Neutrophil (primary cell): Measurements from ENCODE around the gene CHD3.

Experiments
- H3K27ac ChIP-seq: fragments of 200-600 bp; sonication (generic); 2 replicates; pipeline ENCODE4 v1.5.1; 2016; ENCODE audit warnings: mild to moderate bottlenecking, moderate library complexity
- H3K27me3 ChIP-seq: fragments of 200-600 bp; sonication (generic); 2 replicates; pipeline ENCODE4 v1.6.0; 2016; ENCODE audit warnings: mild to moderate bottlenecking
- H3K36me3 ChIP-seq: fragments of 200-600 bp; sonication (generic); 2 replicates; pipeline ENCODE4 v1.5.1; 2017
- H3K4me1 ChIP-seq, 2 experiments: fragments of 200-600 bp in 1 of 2; sonication (generic) in 1 of 2; 1 replicate in 1 of 2; 2 replicates in 1 of 2; pipeline versions ENCODE4 v1.5.1 to v1.6.1; 2013 to 2016; ENCODE audit warnings: low read depth in 1 of 2, low read length in 1 of 2, mild to moderate bottlenecking in 1 of 2, moderate library complexity in 1 of 2; ENCODE audit not compliant: control insufficient read depth in 1 of 2, insufficient read depth in 1 of 2
- H3K4me3 ChIP-seq, 2 experiments: fragments of 200-600 bp in 1 of 2; sonication (generic) in 1 of 2; 1 replicate in 1 of 2; 2 replicates in 1 of 2; pipeline ENCODE4 v1.5.1; 2013 to 2016; ENCODE audit warnings: low read depth in 1 of 2, low read length in 1 of 2, mild to moderate bottlenecking in 1 of 2, moderate library complexity in 1 of 2
- H3K9me3 ChIP-seq: fragments of 200-600 bp; sonication (generic); 2 replicates; pipeline ENCODE4 v1.5.1; 2016
- CTCF ChIP-seq: fragments of 200-600 bp; sonication (generic); IDR thresholded peaks from 2 replicates; pipeline ENCODE4 v1.5.1; 2016; ENCODE audit warnings: antibody characterized with exemption

The CHD3 gene

GRCh38 chr17:7855660-7856010, 33.0 kb upstream of the CHD3 start:
- H3K27ac ChIP-seq = peak overlapping the region; percentile 98
- H3K27me3 ChIP-seq = no peaks in the 10 kb centered on the region
- peak overlapping the region; percentile 78 to 94 for H3K4me3 ChIP-seq
- peaks cover 60% of the 10 kb centered on the region for H3K36me3 ChIP-seq
- peaks cover 64 to 72% of the 10 kb centered on the region in 2 experiments for H3K4me1 ChIP-seq
- peaks cover 11% of the 10 kb centered on the region for H3K9me3 ChIP-seq
- TF ChIP-seq CTCF = no peak

GRCh38 chr17:7856011-7856810, 32.4 kb upstream of the CHD3 start:
- H3K9me3 ChIP-seq = peaks cover 6% of the 10 kb centered on the region
- H3K27ac ChIP-seq = peak overlapping the region; percentile 98
- peaks cover 54% of the 10 kb centered on the region for H3K36me3 ChIP-seq
- H3K4me1 ChIP-seq = peaks cover 58 to 66% of the 10 kb centered on the region in 2 experiments
- no peak for TF ChIP-seq CTCF
- peak overlapping the region; percentile 78 to 94 for H3K4me3 ChIP-seq
- H3K27me3 ChIP-seq = no peaks in the 10 kb centered on the region

- Histone ChIP-seq H3K36me3 (peaks cover 46% of the 10 kb centered on the region), H3K4me1 (peaks cover 49 to 58% of the 10 kb centered on the region in 2 experiments), H3K4me3 (peak within 1 kb of the TSS; percentile 78 to 94), H3K9me3 (peaks cover 6% of the 10 kb centered on the region), H3K27ac (peak within 1 kb of the TSS; percentile 98), H3K27me3 (no peaks in the 10 kb centered on the region)
- peak; percentile 83 for TF ChIP-seq CTCF
Observed at GRCh38 chr17:7856811-7857712, 31.5 kb upstream of the CHD3 start, which contains the start of gene NAA38. Gene NAA38 (minus strand): TSS chr17:7857559. CDS start chr17:7857463, 96 bp downstream.

- H3K4me1 ChIP-seq = peaks cover 41 to 49% of the 10 kb centered on the region in 2 experiments
Observed at GRCh38 chr17:7857713-7858521, 30.7 kb upstream of the CHD3 start, which contains the start of gene CYB5D1. Gene CYB5D1 (plus strand): TSS chr17:7858003. CDS start chr17:7858135, 132 bp downstream.

More at GRCh38 chr17:7857713-7858521, 30.7 kb upstream of the CHD3 start, which contains the start of gene CYB5D1:
- peaks cover 6% of the 10 kb centered on the region for H3K9me3 ChIP-seq
- peak within 1 kb of the TSS; percentile 78 to 94 for H3K4me3 ChIP-seq
- no peaks in the 10 kb centered on the region for H3K27me3 ChIP-seq
- no peak for TF ChIP-seq CTCF
- peak within 1 kb of the TSS; percentile 98 for H3K27ac ChIP-seq
- H3K36me3 ChIP-seq = peaks cover 37% of the 10 kb centered on the region
